ENCODE data around the gene PCNX3. TPM values are rescaled to one million over a fixed set of nuclear protein-coding genes. Genes with fewer than 3 reads are reported as not detected.
A peak's percentile ranks its signal among the peaks of the same experiment; 100 is the strongest.

Gene PCNX3
- 7.8 TPM for polyA plus RNA-seq (2012; ENCODE audit: missing spikeins)

GRCh38 chr11:65615229-65615949, at the start of gene PCNX3:
Gene PCNX3 (plus strand): TSS chr11:65615776. CDS start chr11:65616312, 536 bp downstream.
- FAIRE-seq (peak; percentile 100), DNase-seq (ENCODE audit: insufficient read length) (peak; percentile 100)
- no peak for TF ChIP-seq POLR2AphosphoS5 (IDR thresholded peaks at IDR 0.05; ENCODE audit: low read depth, low read length)
- peak; percentile 59; the same call in 1 of the 2 replicates for TF ChIP-seq POLR2A (IDR thresholded peaks at IDR 0.05; ENCODE audit: low read depth, low read length)
- 0 out of 2 replicates have a peak, but pooled peaks have one; percentile 11 for TF ChIP-seq TAF1 (IDR thresholded peaks at IDR 0.05; ENCODE audit: borderline replicate concordance, low read depth, low read length)

DNA sequence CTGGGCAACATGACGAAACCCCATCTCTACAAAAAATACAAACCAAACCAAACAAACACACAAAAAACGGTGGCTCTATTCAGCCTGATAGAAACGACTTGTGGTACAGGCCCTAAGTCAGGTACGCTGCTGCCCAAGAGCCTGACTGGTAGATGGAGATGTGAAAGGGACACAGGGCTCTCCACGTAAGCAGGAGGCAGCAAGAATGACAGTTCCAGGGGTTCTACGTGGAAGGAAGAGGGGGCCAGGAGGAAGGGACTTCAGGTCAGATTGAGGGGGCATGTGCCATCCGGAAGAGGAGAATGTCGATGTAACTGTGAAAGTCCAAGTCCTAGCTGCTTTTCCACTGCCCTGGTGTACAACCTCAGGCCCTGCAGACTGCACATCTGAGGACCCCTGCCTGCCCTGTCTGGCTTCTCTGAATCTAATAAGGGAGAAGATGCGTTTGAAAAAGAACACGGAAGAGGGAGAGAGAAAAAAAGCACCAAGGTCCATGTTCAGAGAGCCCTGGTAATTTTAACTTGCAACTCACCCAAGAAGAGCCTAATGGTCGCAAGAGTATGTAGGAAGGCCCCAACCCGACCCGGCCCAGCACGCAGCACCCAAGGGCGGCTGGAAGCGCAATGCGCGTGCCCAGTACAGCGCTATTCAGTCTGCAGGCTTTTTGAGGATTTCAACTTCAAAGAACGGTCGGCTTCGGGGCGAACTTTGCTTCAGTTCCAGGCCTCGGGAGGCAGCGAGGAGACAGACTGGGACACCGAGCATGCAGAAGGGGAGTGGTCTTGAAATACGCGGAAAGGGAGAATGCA, 46.2 kb upstream of the PCNX3 start:
- DNase-seq (ENCODE audit: insufficient read length) (no peak), FAIRE-seq (peak; percentile 48)
- no peak for TF ChIP-seq POLR2A (IDR thresholded peaks at IDR 0.05; ENCODE audit: low read depth, low read length)
- no peak for TF ChIP-seq TAF1 (IDR thresholded peaks at IDR 0.05; ENCODE audit: borderline replicate concordance, low read depth, low read length)
- TF ChIP-seq POLR2AphosphoS5 (IDR thresholded peaks at IDR 0.05; ENCODE audit: low read depth, low read length): no peak

- peak; percentile 98 for DNase-seq (ENCODE audit: insufficient read length)
- peak; percentile 76; the same call in 1 of the 2 replicates for TF ChIP-seq POLR2A (IDR thresholded peaks at IDR 0.05; ENCODE audit: low read depth, low read length)
- TF ChIP-seq TAF1 (IDR thresholded peaks at IDR 0.05; ENCODE audit: borderline replicate concordance, low read depth, low read length): peak; percentile 70; the same call in 1 of the 2 replicates
- peak; percentile 47; the same call in 1 of the 2 replicates for TF ChIP-seq POLR2AphosphoS5 (IDR thresholded peaks at IDR 0.05; ENCODE audit: low read depth, low read length)
- FAIRE-seq: peak; percentile 100
Observed at GRCh38 chr11:65569973-65570918, 45.3 kb upstream of the PCNX3 start, which contains the start of gene ZNRD2. Gene ZNRD2 (plus strand): TSS chr11:65570477. CDS start chr11:65570492, 15 bp downstream.

DNA sequence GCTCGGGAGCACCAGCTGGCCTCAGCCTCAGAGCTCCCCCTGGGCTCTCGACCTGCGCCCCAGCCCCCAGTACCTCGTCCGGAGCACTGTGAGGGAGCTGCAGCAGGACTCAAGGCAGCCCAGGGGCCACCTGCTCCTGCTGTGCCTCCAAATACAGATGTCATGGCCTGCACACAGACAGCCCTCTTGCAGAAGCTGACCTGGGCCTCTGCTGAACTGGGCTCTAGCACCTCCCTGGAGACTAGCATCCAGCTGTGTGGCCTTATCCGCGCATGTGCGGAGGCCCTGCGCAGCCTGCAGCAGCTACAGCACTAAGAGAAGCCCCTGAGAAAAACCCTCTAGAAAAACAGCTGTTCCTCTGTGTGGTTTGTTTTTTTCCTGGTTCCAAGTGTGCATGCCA, 44.2 kb upstream of the PCNX3 start:
- TF ChIP-seq POLR2A (IDR thresholded peaks at IDR 0.05; ENCODE audit: low read depth, low read length): no peak
- TF ChIP-seq POLR2AphosphoS5 (IDR thresholded peaks at IDR 0.05; ENCODE audit: low read depth, low read length): no peak
- TF ChIP-seq TAF1 (IDR thresholded peaks at IDR 0.05; ENCODE audit: borderline replicate concordance, low read depth, low read length): no peak
- no peak for DNase-seq (ENCODE audit: insufficient read length)
- FAIRE-seq: no peak

DNA sequence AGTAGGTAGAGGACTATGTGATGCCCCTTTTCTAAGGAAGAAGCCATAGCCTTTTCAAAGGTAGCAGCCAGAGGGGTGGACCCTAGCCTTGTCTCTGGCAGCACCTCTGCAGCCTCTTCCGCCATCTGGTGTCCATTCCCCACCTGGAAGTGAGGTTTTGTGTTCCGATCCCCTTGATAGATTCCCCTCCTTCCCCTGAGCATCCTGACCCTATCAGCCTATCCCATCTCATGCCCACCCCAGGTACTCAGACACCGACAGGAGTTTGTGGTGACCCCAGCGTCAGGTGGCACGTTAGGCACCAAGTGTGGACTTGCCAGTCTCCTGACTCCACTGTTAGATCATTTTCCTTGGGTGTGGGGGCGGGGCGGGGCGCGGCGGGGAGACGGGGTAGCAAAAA, 43.6 kb upstream of the PCNX3 start:
- no peak for DNase-seq (ENCODE audit: insufficient read length)
- no peak for FAIRE-seq
- TF ChIP-seq TAF1 (IDR thresholded peaks at IDR 0.05; ENCODE audit: borderline replicate concordance, low read depth, low read length) (no peak), POLR2A (IDR thresholded peaks at IDR 0.05; ENCODE audit: low read depth, low read length) (no peak), POLR2AphosphoS5 (IDR thresholded peaks at IDR 0.05; ENCODE audit: low read depth, low read length) (no peak)

- peak; percentile 90 for FAIRE-seq
- peak; percentile 76 for DNase-seq (ENCODE audit: insufficient read length)
- no peak for TF ChIP-seq TAF1 (IDR thresholded peaks at IDR 0.05; ENCODE audit: borderline replicate concordance, low read depth, low read length)
- TF ChIP-seq POLR2A (IDR thresholded peaks at IDR 0.05; ENCODE audit: low read depth, low read length): peak; percentile 61; the same call in 1 of the 2 replicates
Observed at GRCh38 chr11:65572356-65573051, 43.1 kb upstream of the PCNX3 start, which contains the start of gene FAM89B. Gene FAM89B (plus strand): TSS chr11:65572538. CDS start chr11:65572670, 132 bp downstream.

- FAIRE-seq: peak; percentile 58
- no peak for DNase-seq (ENCODE audit: insufficient read length)
- no peak for TF ChIP-seq TAF1 (IDR thresholded peaks at IDR 0.05; ENCODE audit: borderline replicate concordance, low read depth, low read length)
Observed at GRCh38 chr11:65573391-65574079, 42.0 kb upstream of the PCNX3 start.

DNA sequence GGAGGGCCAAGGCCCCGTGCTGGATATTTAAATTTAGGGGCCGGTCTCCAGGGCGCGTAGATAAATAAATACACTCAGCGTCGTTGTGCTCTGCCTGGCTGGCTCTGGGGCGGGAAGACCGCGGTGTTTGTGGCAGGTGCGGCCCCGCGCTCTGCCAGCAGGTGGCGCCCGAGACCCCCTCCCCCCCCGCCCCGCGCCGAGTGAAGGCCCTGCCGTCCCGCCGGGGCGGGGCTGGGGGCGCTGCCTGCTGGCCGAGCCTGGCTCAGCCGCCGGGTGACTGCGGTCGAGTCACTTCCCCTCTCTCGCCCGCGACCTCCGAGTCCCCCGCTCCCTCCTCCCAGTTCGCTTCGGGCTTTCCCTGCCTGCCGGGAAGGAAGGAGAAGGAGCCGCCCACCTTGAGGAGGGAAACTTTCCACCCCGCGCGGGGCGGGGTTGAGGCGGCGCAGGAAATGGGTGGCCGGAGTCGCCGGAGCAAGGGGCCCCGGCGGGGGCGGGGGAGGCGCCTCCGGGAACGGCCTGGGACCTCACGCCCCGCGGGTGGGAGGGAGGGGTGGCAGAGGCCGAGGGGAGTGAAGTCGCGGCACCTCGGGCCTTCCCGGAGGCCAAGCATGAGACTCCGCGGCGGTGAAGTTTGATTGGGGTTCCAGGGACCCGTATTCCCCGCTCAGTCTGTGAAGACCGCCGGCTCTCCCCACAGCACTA, 41.3 kb upstream of the PCNX3 start:
- TF ChIP-seq POLR2AphosphoS5 (IDR thresholded peaks at IDR 0.05; ENCODE audit: low read depth, low read length) (peak; percentile 52; the same call in 1 of the 2 replicates), TAF1 (IDR thresholded peaks at IDR 0.05; ENCODE audit: borderline replicate concordance, low read depth, low read length) (no peak), POLR2A (IDR thresholded peaks at IDR 0.05; ENCODE audit: low read depth, low read length) (peak; percentile 37; the same call in 1 of the 2 replicates)
- FAIRE-seq: peak; percentile 91
- DNase-seq (ENCODE audit: insufficient read length): peak; percentile 96
